Liver (tissue), 9 donors: ENCODE data around the gene GPR15LG. TPM values are rescaled to one million over a fixed set of nuclear protein-coding genes. Genes with fewer than 3 reads are reported as not detected.

Experiments
- DNase-seq: peaks from one replicate; pipeline ENCODE4 v3.0.0-alpha.2; 2017; ENCODE audit warnings: low spot score
- H3K27ac ChIP-seq, 2 donors: one replicate each; pipeline ENCODE4 v1.7.0; 2013; ENCODE audit warnings: inconsistent platforms in 2 of 2, low read length in 2 of 2, control low read depth in 1 of 2, low read depth in 1 of 2, mild to moderate bottlenecking in 1 of 2
- H3K27me3 ChIP-seq, 4 donors: one replicate each; pipeline versions ENCODE4 v1.6.1 to v1.7.0; 2013; ENCODE audit warnings: low read length in 3 of 4, inconsistent platforms in 1 of 4, mild to moderate bottlenecking in 1 of 4, moderate library complexity in 1 of 4; ENCODE audit not compliant: control insufficient read depth in 4 of 4, insufficient read depth in 4 of 4
- H3K36me3 ChIP-seq, 4 donors: one replicate each; pipeline versions ENCODE4 v1.6.1 to v1.7.0; 2013; ENCODE audit warnings: low read length in 3 of 4, mild to moderate bottlenecking in 3 of 4, low read depth in 1 of 4, moderate library complexity in 1 of 4; ENCODE audit not compliant: control insufficient read depth in 4 of 4, insufficient read depth in 3 of 4
- H3K4me1 ChIP-seq, 4 donors: one replicate each; pipeline versions ENCODE4 v1.6.1 to v1.7.0; 2013; ENCODE audit warnings: low read length in 3 of 4, mild to moderate bottlenecking in 3 of 4, moderate library complexity in 1 of 4; ENCODE audit not compliant: control insufficient read depth in 4 of 4, insufficient read depth in 4 of 4
- H3K4me3 ChIP-seq, 3 donors: one replicate each; pipeline versions ENCODE4 v1.6.1 to v1.7.0; 2013; ENCODE audit warnings: low read length in 3 of 3, control low read depth in 1 of 3, low read depth in 1 of 3, mild to moderate bottlenecking in 1 of 3
- H3K9ac ChIP-seq, 2 donors: one replicate each; pipeline ENCODE4 v1.7.0; 2013; ENCODE audit warnings: low read length in 2 of 2, mild to moderate bottlenecking in 2 of 2, moderate library complexity in 2 of 2, control low read depth in 1 of 2, low read depth in 1 of 2
- H3K9me3 ChIP-seq, 4 donors: one replicate each; pipeline versions ENCODE4 v1.6.1 to v1.7.0; 2013; ENCODE audit warnings: low read length in 3 of 4; ENCODE audit not compliant: control insufficient read depth in 4 of 4
- CTCF ChIP-seq: fragments of 150-350 bp; IDR thresholded peaks from 2 replicates; pipeline ENCODE4 v1.5.1; 2017; ENCODE audit warnings: improper control_type of control experiment, low read depth, low read length; ENCODE audit not compliant: missing input control
- EGR1 ChIP-seq, 2 donors: IDR thresholded peaks; 2 replicates each; pipeline ENCODE4 v1.6.1; 2016 to 2018; ENCODE audit warnings: antibody characterized with exemption in 2 of 2, low read depth in 2 of 2
- FOXA1 ChIP-seq: IDR thresholded peaks from 2 replicates; pipeline ENCODE4 v1.6.1; 2016; ENCODE audit warnings: antibody characterized with exemption
- FOXA2 ChIP-seq: IDR thresholded peaks from 2 replicates; pipeline ENCODE4 v1.6.1; 2016; ENCODE audit warnings: antibody characterized with exemption
- GABPA ChIP-seq, 2 donors: IDR thresholded peaks in 1 of 2; conservative IDR thresholded peaks in 1 of 2; 2 replicates each; pipeline ENCODE4 v1.6.1; 2016; ENCODE audit warnings: antibody characterized with exemption in 2 of 2, mild to moderate bottlenecking in 1 of 2, moderate library complexity in 1 of 2
- HNF4G ChIP-seq: IDR thresholded peaks from 2 replicates; pipeline ENCODE4 v1.6.1; 2016; ENCODE audit warnings: antibody characterized with exemption
- JUND ChIP-seq, 2 donors: IDR thresholded peaks; 2 replicates each; pipeline ENCODE4 v1.6.1; 2016; ENCODE audit warnings: antibody characterized with exemption in 2 of 2
- MAX ChIP-seq: IDR thresholded peaks from 2 replicates; pipeline ENCODE4 v1.6.1; 2016; ENCODE audit warnings: antibody characterized with exemption
- NR2F2 ChIP-seq: IDR thresholded peaks from 2 replicates; pipeline ENCODE4 v1.6.1; 2016; ENCODE audit warnings: antibody characterized with exemption
- RAD21 ChIP-seq, 2 donors: IDR thresholded peaks; 2 replicates each; pipeline ENCODE4 v1.6.1; 2016; ENCODE audit warnings: antibody characterized with exemption in 2 of 2, mild to moderate bottlenecking in 2 of 2
- REST ChIP-seq: IDR thresholded peaks from 2 replicates; pipeline ENCODE4 v1.6.1; 2016; ENCODE audit warnings: antibody characterized with exemption, mild to moderate bottlenecking
- RXRA ChIP-seq, 2 donors: IDR thresholded peaks; 2 replicates each; pipeline ENCODE4 v1.6.1; 2017 to 2018; ENCODE audit warnings: antibody characterized with exemption in 2 of 2, mild to moderate bottlenecking in 1 of 2
- SP1 ChIP-seq: IDR thresholded peaks from 2 replicates; pipeline ENCODE4 v1.6.1; 2018; ENCODE audit warnings: antibody characterized with exemption, mild to moderate bottlenecking
- TAF1 ChIP-seq: conservative IDR thresholded peaks from 2 replicates; pipeline ENCODE4 v1.6.1; 2016; ENCODE audit warnings: antibody characterized with exemption, mild to moderate bottlenecking
- YY1 ChIP-seq: IDR thresholded peaks from 2 replicates; pipeline ENCODE4 v1.6.1; 2016; ENCODE audit warnings: antibody characterized with exemption, mild to moderate bottlenecking
- WGBS: extraction: QIAGEN DNeasy Blood & Tissue Kit; methylation state at CpG from one replicate; pipeline ENCODE4 v1.1.7; 2013; 5-methylcytosine and 5-hydroxymethylcytosine counted together
- polyA plus RNA-seq, 2 donors: library from polyadenylated mRNA; stranded (reverse) in 1 of 2; unstranded in 1 of 2; fragments of 200-250 nt in 1 of 2; fragments of >200 nt in 1 of 2; fragmentation: Nextera tagmentation in 1 of 2; extraction: Ambion mirVana in 1 of 2; gene quantifications; one replicate each; pipeline versions ENCODE4 v1.2.1 to v1.2.3, GENCODE V29; 2013 to 2015
- total RNA-seq, 2 donors: library from RNA; depleted of rRNA; stranded (reverse); fragments of >200 nt; gene quantifications; one replicate each; pipeline ENCODE4 v1.2.3, GENCODE V29; 2014
- TF ChIP-seq, protein P1 (sequence below): IDR thresholded peaks from 2 replicates; pipeline ENCODE4 v1.6.1; 2016; ENCODE audit warnings: antibody characterized with exemption
- donor health status: healthy.
- donor health status: healthy.
- donor health status: healthy.
- donor health status: healthy.
- donor health status: healthy.

The GPR15LG gene
- total and polyA plus RNA-seq, 4 donors: not detected

GRCh38 chr10:84208023-84208422 lies 34.4 kb downstream of the GPR15LG start:
- Histone ChIP-seq H3K27ac (no peak overlapping the region), H3K4me1 (no peaks in the 10 kb centered on the region), H3K36me3 (no peaks in the 10 kb centered on the region), H3K9me3 (no peaks in the 10 kb centered on the region), H3K4me3 (no peak overlapping the region), H3K27me3 (peaks cover 0 to 6% (median 0%) of the 10 kb centered on the region in 4 donors), H3K9ac (no peak overlapping the region)
- no peak for DNase-seq
- WGBS: 84% methylated on average over 10 of the region's 10 CpGs
- TF ChIP-seq YY1: no peak
- no peak for TF ChIP-seq CTCF
- TF ChIP-seq, protein P1, sequence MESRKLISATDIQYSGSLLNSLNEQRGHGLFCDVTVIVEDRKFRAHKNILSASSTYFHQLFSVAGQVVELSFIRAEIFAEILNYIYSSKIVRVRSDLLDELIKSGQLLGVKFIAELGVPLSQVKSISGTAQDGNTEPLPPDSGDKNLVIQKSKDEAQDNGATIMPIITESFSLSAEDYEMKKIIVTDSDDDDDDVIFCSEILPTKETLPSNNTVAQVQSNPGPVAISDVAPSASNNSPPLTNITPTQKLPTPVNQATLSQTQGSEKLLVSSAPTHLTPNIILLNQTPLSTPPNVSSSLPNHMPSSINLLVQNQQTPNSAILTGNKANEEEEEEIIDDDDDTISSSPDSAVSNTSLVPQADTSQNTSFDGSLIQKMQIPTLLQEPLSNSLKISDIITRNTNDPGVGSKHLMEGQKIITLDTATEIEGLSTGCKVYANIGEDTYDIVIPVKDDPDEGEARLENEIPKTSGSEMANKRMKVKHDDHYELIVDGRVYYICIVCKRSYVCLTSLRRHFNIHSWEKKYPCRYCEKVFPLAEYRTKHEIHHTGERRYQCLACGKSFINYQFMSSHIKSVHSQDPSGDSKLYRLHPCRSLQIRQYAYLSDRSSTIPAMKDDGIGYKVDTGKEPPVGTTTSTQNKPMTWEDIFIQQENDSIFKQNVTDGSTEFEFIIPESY: no peak
- TF ChIP-seq FOXA2: no peak
- no peak for TF ChIP-seq JUND (IDR thresholded peaks at IDR 0.05)
- TF ChIP-seq GABPA (IDR thresholded peaks at IDR 0.05 in 1 of 2, conservative IDR thresholded peaks at IDR 0.05 in 1 of 2): no peak
- no peak for TF ChIP-seq REST
- TF ChIP-seq SP1: no peak
- no peak for TF ChIP-seq NR2F2
- TF ChIP-seq TAF1: no peak
- TF ChIP-seq FOXA1: no peak
- no peak for TF ChIP-seq MAX

- no peaks in the 10 kb centered on the region for H3K9me3 ChIP-seq
- H3K27ac ChIP-seq: no peak overlapping the region
- H3K36me3 ChIP-seq: no peaks in the 10 kb centered on the region
- WGBS: 81% methylated on average over 2 of the region's 2 CpGs
- no peak for DNase-seq
- no peaks in the 10 kb centered on the region for H3K4me1 ChIP-seq
- peaks cover 0 to 4% (median 0%) of the 10 kb centered on the region in 4 donors for H3K27me3 ChIP-seq
- no peak overlapping the region for H3K4me3 ChIP-seq
- no peak overlapping the region for H3K9ac ChIP-seq
- TF ChIP-seq EGR1 (IDR thresholded peaks at IDR 0.05; ENCODE audit: low read depth in 2 of 2) (no peak), NR2F2 (no peak), SP1 (no peak), CTCF (no peak), MAX (no peak), GABPA (IDR thresholded peaks at IDR 0.05 in 1 of 2, conservative IDR thresholded peaks at IDR 0.05 in 1 of 2) (no peak), JUND (IDR thresholded peaks at IDR 0.05) (no peak), YY1 (no peak), RAD21 (IDR thresholded peaks at IDR 0.05) (no peak), HNF4G (no peak), RXRA (IDR thresholded peaks at IDR 0.05) (no peak)
- TF ChIP-seq, protein P1: no peak
These were observed 38.0 kb downstream of the GPR15LG start for GRCh38 chr10:84211566-84211965.
